GM12878 (cell line): ENCODE results near the gene FGGY. TPM values are rescaled to one million over a fixed set of nuclear protein-coding genes. Genes with fewer than 3 reads are reported as not detected.

ENCODE experiments used
- BHLHE40 ChIP-seq, 2 experiments: fragments of 450-650 bp in 1 of 2; IDR thresholded peaks; 2 replicates each; pipeline ENCODE4 v1.6.1; 2011 to 2017; ENCODE audit warnings: low read depth in 2 of 2, borderline replicate concordance in 1 of 2, improper control_type of control experiment in 1 of 2, low read length in 1 of 2, mild to moderate bottlenecking in 1 of 2
- CEBPB ChIP-seq, 2 experiments: fragments of 150-350 bp in 1 of 2; IDR thresholded peaks; 2 replicates each; pipeline ENCODE4 v1.6.1; 2012 to 2014; ENCODE audit warnings: low read depth in 2 of 2, low read length in 2 of 2, borderline replicate concordance in 1 of 2, inconsistent platforms in 1 of 2
- CREB1 ChIP-seq: IDR thresholded peaks from 2 replicates; pipeline ENCODE4 v1.6.1; 2012; ENCODE audit warnings: low read depth, mild to moderate bottlenecking, inconsistent platforms
- EED ChIP-seq: sonication (generic); IDR thresholded peaks from 2 replicates; pipeline ENCODE4 v1.6.1; 2016; ENCODE audit warnings: antibody characterized with exemption, low read depth
- EP300 ChIP-seq, 2 experiments: fragments of 150-350 bp in 1 of 2; IDR thresholded peaks; 2 replicates each; pipeline ENCODE4 v1.6.1; 2011 to 2012; ENCODE audit warnings: low read depth in 2 of 2, low read length in 2 of 2, borderline replicate concordance in 1 of 2, improper control_type of control experiment in 1 of 2, inconsistent platforms in 1 of 2; ENCODE audit not compliant: control insufficient read depth in 1 of 2
- ETV6 ChIP-seq, 2 experiments: fragments of 450-650 bp in 1 of 2; IDR thresholded peaks in 1 of 2; conservative IDR thresholded peaks in 1 of 2; 2 replicates each; pipeline ENCODE4 v1.6.1; 2014; ENCODE audit warnings: antibody characterized with exemption in 1 of 2, borderline replicate concordance in 1 of 2, low read depth in 1 of 2, mild to moderate bottlenecking in 1 of 2, moderate library complexity in 1 of 2
- IKZF1 ChIP-seq: fragments of 450-650 bp; conservative IDR thresholded peaks from 2 replicates; pipeline ENCODE4 v1.6.1; 2017; ENCODE audit warnings: antibody characterized with exemption, mild to moderate bottlenecking
- IKZF2 ChIP-seq, 2 experiments: fragments of 450-650 bp; IDR thresholded peaks; 2 replicates each; pipeline ENCODE4 v1.6.1; 2017; ENCODE audit warnings: mild to moderate bottlenecking in 2 of 2, moderate library complexity in 2 of 2
- KDM1A ChIP-seq: fragments of 200-600 bp; sonication (generic); IDR thresholded peaks from 2 replicates; pipeline ENCODE4 v1.6.1; 2016; ENCODE audit warnings: borderline replicate concordance
- KLF5 ChIP-seq: fragments of 450-650 bp; IDR thresholded peaks from 2 replicates; pipeline ENCODE4 v1.6.1; 2014; ENCODE audit warnings: mild to moderate bottlenecking; ENCODE audit not compliant: partially characterized antibody
- NFYA ChIP-seq: IDR thresholded peaks from 2 replicates; pipeline ENCODE4 v1.6.1; 2011; ENCODE audit warnings: low read depth, mild to moderate bottlenecking, low read length, improper control_type of control experiment, borderline replicate concordance
- SMAD1 ChIP-seq: fragments of 450-650 bp; IDR thresholded peaks from 2 replicates; pipeline ENCODE4 v1.6.1; 2018; ENCODE audit warnings: mild to moderate bottlenecking, low read depth; ENCODE audit not compliant: partially characterized antibody
- SUPT20H ChIP-seq: IDR thresholded peaks from 2 replicates; pipeline ENCODE4 v1.6.1; 2011; ENCODE audit warnings: low read depth, mild to moderate bottlenecking, low read length, moderate library complexity, borderline replicate concordance; ENCODE audit not compliant: control insufficient read depth
- YY1 ChIP-seq: IDR thresholded peaks from 2 replicates; pipeline ENCODE4 v1.6.1; 2011; ENCODE audit warnings: low read depth, mild to moderate bottlenecking, low read length
- ZNF274 ChIP-seq: IDR thresholded peaks from one replicate; pipeline ENCODE4 v1.8.0; 2011; ENCODE audit not compliant: insufficient read length, insufficient read depth
- ZZZ3 ChIP-seq: IDR thresholded peaks from 2 replicates; pipeline ENCODE4 v1.6.1; 2011; ENCODE audit warnings: low read depth; ENCODE audit not compliant: control insufficient read depth, insufficient read length
- polyA plus RNA-seq, 11 experiments: library from polyadenylated mRNA; depleted of rRNA in 4 of 11; unstranded in 6 of 11; stranded (reverse) in 5 of 11; fragments of >200 nt; fragmentation: Nextera tagmentation in 4 of 11; fragmentation: Illumina TruSeq in 1 of 11; extraction: Ambion mirVana in 4 of 11; extraction: Trizol in 1 of 11; gene quantifications; 1 replicate in 1 of 11; 2 replicates in 10 of 11; pipeline versions ENCODE4 v1.2.1 to v1.2.3, GENCODE V29; 2011 to 2016; ENCODE audit warnings: inconsistent platforms in 2 of 11, missing spikeins in 2 of 11, low read depth in 1 of 11
- total RNA-seq, 4 experiments: library from RNA; depleted of rRNA in 3 of 4; stranded (reverse); fragments of >200 nt in 3 of 4; fragmentation: Illumina TruSeq in 1 of 4; extraction: Trizol in 1 of 4; gene quantifications; 2 replicates each; pipeline versions ENCODE4 v1.2.1 to v1.2.3, GENCODE V29; 2013 to 2021
- TF ChIP-seq, protein P1 (sequence below): fragments of 450-650 bp; IDR thresholded peaks from 2 replicates; pipeline ENCODE4 v1.6.1; 2016; ENCODE audit warnings: mild to moderate bottlenecking
- TF ChIP-seq, protein P2 (sequence below): fragments of 450-650 bp; formaldehyde crosslinking; IDR thresholded peaks from 2 replicates; pipeline ENCODE4 v1.4.0; 2022; ENCODE audit warnings: mild to moderate bottlenecking, moderate library complexity
- TF ChIP-seq, protein P3 (sequence below), 3 experiments: IDR thresholded peaks in 2 of 3; conservative IDR thresholded peaks in 1 of 3; 2 replicates each; pipeline ENCODE4 v1.5.1; 2011; ENCODE audit warnings: low read depth in 3 of 3, low read length in 3 of 3, mild to moderate bottlenecking in 3 of 3, control low read depth in 2 of 3, moderate library complexity in 2 of 3, inconsistent platforms in 1 of 3, mixed read lengths in 1 of 3; ENCODE audit not compliant: control insufficient read depth in 2 of 3, insufficient read depth in 1 of 3; ENCODE audit errors: extremely low read depth in 1 of 3
- TF ChIP-seq, protein P4 (sequence below): fragments of 450-650 bp; IDR thresholded peaks from 2 replicates; pipeline ENCODE4 v1.6.1; 2017; ENCODE audit warnings: borderline replicate concordance

FGGY gene
- total and polyA plus RNA-seq, 10 of the 15 experiments (the other 5 are each of a cell fraction or from before 2014, with no cell fraction given) = 6.2 to 11.9 (median 7.5) TPM

DNA sequence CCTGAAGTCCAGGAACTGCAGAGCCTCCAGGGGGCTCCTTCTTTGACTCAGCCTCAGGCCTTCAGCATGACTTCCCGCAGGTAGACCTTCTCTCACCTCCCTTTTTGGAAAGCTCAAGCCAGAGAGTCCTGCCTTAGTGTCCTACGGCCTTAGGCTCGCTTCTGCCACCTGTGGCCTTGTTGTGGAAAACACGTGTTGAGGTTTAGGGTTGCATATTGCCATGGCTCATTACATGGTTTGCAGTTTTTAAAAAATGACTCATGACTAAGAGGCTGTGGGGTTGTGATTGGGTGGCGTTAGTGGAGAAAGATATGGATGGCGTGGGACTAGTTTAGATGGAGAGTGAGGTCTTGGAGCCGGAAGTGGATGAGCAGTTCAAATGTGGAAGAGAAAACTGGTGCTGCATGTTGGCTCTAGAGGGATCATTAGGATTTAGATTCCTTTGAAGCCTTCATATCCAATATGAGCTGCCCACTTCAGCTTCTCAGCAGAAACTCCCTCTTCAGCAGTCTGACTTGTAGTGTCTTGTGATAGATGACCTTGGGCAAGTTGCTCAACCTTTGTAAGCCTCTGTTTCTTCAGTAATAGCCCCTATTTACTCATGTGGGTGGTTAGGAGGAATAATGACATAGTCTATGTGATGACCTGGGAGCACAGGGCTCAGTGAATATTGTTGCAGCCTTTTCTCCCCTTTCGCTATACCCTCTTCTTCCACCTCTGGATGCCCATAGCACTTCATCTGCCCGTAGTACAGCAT lies 6.5 kb upstream of the FGGY start (continued):
- TF ChIP-seq, protein P1, sequence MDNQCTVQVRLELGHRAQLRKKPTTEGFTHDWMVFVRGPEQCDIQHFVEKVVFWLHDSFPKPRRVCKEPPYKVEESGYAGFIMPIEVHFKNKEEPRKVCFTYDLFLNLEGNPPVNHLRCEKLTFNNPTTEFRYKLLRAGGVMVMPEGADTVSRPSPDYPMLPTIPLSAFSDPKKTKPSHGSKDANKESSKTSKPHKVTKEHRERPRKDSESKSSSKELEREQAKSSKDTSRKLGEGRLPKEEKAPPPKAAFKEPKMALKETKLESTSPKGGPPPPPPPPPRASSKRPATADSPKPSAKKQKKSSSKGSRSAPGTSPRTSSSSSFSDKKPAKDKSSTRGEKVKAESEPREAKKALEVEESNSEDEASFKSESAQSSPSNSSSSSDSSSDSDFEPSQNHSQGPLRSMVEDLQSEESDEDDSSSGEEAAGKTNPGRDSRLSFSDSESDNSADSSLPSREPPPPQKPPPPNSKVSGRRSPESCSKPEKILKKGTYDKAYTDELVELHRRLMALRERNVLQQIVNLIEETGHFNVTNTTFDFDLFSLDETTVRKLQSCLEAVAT = no peak
- TF ChIP-seq EP300 (IDR thresholded peaks at IDR 0.05; ENCODE audit: borderline replicate concordance in 1 of 2, control insufficient read depth in 1 of 2, low read depth in 2 of 2, low read length in 2 of 2) = no peak
- no peak for TF ChIP-seq SUPT20H
- no peak for TF ChIP-seq KLF5
- TF ChIP-seq SMAD1 = no peak
- TF ChIP-seq CREB1 = no peak
- no peak for TF ChIP-seq CEBPB (IDR thresholded peaks at IDR 0.05; ENCODE audit: borderline replicate concordance in 1 of 2, low read depth in 2 of 2, low read length in 2 of 2)
- 0 out of 2 replicates have a peak, but pooled peaks have one; percentile 23 for TF ChIP-seq YY1
- TF ChIP-seq, protein P2, sequence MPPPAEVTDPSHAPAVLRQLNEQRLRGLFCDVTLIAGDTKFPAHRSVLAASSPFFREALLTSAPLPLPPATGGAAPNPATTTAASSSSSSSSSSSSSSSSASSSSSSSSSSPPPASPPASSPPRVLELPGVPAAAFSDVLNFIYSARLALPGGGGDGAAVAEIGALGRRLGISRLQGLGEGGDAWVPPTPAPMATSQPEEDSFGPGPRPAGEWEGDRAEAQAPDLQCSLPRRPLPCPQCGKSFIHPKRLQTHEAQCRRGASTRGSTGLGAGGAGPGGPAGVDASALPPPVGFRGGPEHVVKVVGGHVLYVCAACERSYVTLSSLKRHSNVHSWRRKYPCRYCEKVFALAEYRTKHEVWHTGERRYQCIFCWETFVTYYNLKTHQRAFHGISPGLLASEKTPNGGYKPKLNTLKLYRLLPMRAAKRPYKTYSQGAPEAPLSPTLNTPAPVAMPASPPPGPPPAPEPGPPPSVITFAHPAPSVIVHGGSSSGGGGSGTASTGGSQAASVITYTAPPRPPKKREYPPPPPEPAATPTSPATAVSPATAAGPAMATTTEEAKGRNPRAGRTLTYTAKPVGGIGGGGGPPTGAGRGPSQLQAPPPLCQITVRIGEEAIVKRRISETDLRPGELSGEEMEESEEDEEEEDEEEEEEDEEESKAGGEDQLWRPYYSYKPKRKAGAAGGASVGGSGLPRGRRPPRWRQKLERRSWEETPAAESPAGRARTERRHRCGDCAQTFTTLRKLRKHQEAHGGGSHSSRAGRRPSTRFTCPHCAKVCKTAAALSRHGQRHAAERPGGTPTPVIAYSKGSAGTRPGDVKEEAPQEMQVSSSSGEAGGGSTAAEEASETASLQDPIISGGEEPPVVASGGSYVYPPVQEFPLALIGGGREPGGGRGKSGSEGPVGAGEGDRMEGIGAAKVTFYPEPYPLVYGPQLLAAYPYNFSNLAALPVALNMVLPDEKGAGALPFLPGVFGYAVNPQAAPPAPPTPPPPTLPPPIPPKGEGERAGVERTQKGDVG (CRISPR knock-in tag) = no peak
- 0 out of 4 replicates have a peak, but pooled peaks of 1 of the 2 experiments have one; percentile 15 for TF ChIP-seq BHLHE40 (IDR thresholded peaks at IDR 0.05; ENCODE audit: borderline replicate concordance in 1 of 2, low read depth in 2 of 2, low read length in 1 of 2)
- TF ChIP-seq EED = no peak
- TF ChIP-seq IKZF1 = no peak
- 0 out of 4 replicates have a peak, but pooled peaks of 1 of the 2 experiments have one; percentile 11 for TF ChIP-seq IKZF2 (IDR thresholded peaks at IDR 0.05)
- no peak for TF ChIP-seq ZNF274
- no peak for TF ChIP-seq ZZZ3
- TF ChIP-seq NFYA = no peak
- TF ChIP-seq, protein P3, sequence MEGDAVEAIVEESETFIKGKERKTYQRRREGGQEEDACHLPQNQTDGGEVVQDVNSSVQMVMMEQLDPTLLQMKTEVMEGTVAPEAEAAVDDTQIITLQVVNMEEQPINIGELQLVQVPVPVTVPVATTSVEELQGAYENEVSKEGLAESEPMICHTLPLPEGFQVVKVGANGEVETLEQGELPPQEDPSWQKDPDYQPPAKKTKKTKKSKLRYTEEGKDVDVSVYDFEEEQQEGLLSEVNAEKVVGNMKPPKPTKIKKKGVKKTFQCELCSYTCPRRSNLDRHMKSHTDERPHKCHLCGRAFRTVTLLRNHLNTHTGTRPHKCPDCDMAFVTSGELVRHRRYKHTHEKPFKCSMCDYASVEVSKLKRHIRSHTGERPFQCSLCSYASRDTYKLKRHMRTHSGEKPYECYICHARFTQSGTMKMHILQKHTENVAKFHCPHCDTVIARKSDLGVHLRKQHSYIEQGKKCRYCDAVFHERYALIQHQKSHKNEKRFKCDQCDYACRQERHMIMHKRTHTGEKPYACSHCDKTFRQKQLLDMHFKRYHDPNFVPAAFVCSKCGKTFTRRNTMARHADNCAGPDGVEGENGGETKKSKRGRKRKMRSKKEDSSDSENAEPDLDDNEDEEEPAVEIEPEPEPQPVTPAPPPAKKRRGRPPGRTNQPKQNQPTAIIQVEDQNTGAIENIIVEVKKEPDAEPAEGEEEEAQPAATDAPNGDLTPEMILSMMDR (IDR thresholded peaks at IDR 0.05 in 2 of 3, conservative IDR thresholded peaks at IDR 0.05 in 1 of 3; ENCODE audit: control insufficient read depth in 2 of 3, extremely low read depth in 1 of 3, insufficient read depth in 1 of 3, low read depth in 3 of 3, low read length in 3 of 3) = peak; percentile 47 to 62 (median 50)
- TF ChIP-seq, protein P4, sequence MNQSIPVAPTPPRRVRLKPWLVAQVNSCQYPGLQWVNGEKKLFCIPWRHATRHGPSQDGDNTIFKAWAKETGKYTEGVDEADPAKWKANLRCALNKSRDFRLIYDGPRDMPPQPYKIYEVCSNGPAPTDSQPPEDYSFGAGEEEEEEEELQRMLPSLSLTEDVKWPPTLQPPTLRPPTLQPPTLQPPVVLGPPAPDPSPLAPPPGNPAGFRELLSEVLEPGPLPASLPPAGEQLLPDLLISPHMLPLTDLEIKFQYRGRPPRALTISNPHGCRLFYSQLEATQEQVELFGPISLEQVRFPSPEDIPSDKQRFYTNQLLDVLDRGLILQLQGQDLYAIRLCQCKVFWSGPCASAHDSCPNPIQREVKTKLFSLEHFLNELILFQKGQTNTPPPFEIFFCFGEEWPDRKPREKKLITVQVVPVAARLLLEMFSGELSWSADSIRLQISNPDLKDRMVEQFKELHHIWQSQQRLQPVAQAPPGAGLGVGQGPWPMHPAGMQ = no peak
- no peak for TF ChIP-seq ETV6 (conservative IDR thresholded peaks at IDR 0.05 in 1 of 2, IDR thresholded peaks at IDR 0.05 in 1 of 2; ENCODE audit: borderline replicate concordance in 1 of 2, low read depth in 1 of 2)
- TF ChIP-seq KDM1A = no peak
